GM12892 (cell line): ENCODE results near the gene HIVEP2.
A peak's percentile ranks its signal among the peaks of the same experiment; 100 is the strongest.

Source experiments
- POLR2A ChIP-seq: IDR thresholded peaks from 2 replicates; pipeline ENCODE4 v1.6.1; 2011; ENCODE audit warnings: low read depth, low read length, control low read depth
- POLR2AphosphoS5 ChIP-seq: IDR thresholded peaks from 2 replicates; pipeline ENCODE4 v1.6.1; 2011; ENCODE audit warnings: low read depth, low read length, control low read depth
- TAF1 ChIP-seq: IDR thresholded peaks from 2 replicates; pipeline ENCODE4 v1.6.1; 2011; ENCODE audit warnings: low read depth, mild to moderate bottlenecking, control low read depth, low read length, borderline replicate concordance

- TF ChIP-seq POLR2AphosphoS5 (no peak), POLR2A (0 out of 2 replicates have a peak, but pooled peaks have one; percentile 33), TAF1 (no peak)
These were observed 9.1 kb downstream of the HIVEP2 start for GRCh38 chr6:142935553-142936517.
